ENCODE data around the gene ISX. TPM values are rescaled to one million over a fixed set of nuclear protein-coding genes. Genes with fewer than 3 reads are reported as not detected.
A peak's percentile ranks its signal among the peaks of the same experiment; 100 is the strongest.
"Not testable (repeated sequence)": the region's sequence is repeated elsewhere in the genome, so short reads cannot be mapped to it uniquely, and the experiment has no call there.

The ISX gene
- total RNA-seq, 2 experiments from 2014 or later = not detected

- intact Hi-C loops (cut with micrococcal nuclease) = no loop called here
- no peak for ATAC-seq
- no peaks in the 10 kb centered on the region for H3K4me1 Mint-ChIP-seq (ENCODE audit: low read depth)
- H3K27me3 Mint-ChIP-seq = peaks cover 25% of the 10 kb centered on the region
- no peak overlapping the region for H3K27ac Mint-ChIP-seq
- no peak for DNase-seq
- H3K4me3 Mint-ChIP-seq = no peak overlapping the region
- no peaks in the 10 kb centered on the region for H3K36me3 Mint-ChIP-seq (ENCODE audit: low read depth)
- CTCF ChIA-PET = interaction anchor here (0.6 to 1.1 kb wide), 2 partner anchors 21 to 209 kb away, joined by 3 read pairs; no protein-coding TSS in a partner anchor
- H3K9me3 Mint-ChIP-seq = no peaks in the 10 kb centered on the region
- POLR2A ChIA-PET = no interaction called here
- TF ChIP-seq, protein P1, sequence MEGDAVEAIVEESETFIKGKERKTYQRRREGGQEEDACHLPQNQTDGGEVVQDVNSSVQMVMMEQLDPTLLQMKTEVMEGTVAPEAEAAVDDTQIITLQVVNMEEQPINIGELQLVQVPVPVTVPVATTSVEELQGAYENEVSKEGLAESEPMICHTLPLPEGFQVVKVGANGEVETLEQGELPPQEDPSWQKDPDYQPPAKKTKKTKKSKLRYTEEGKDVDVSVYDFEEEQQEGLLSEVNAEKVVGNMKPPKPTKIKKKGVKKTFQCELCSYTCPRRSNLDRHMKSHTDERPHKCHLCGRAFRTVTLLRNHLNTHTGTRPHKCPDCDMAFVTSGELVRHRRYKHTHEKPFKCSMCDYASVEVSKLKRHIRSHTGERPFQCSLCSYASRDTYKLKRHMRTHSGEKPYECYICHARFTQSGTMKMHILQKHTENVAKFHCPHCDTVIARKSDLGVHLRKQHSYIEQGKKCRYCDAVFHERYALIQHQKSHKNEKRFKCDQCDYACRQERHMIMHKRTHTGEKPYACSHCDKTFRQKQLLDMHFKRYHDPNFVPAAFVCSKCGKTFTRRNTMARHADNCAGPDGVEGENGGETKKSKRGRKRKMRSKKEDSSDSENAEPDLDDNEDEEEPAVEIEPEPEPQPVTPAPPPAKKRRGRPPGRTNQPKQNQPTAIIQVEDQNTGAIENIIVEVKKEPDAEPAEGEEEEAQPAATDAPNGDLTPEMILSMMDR (IDR thresholded peaks at IDR 0.05) = no peak
These were observed 43.7 kb upstream of the ISX start for GRCh38 chr22:35022291-35022690.

GRCh38 chr22:35023692-35024363, 42.1 kb upstream of the ISX start:
- intact Hi-C loops (cut with micrococcal nuclease) = no loop called here
- ATAC-seq (peak; percentile 55), DNase-seq (peak; percentile 75)
- CTCF ChIA-PET = interaction anchor here (0.6 to 1.8 kb wide), 8 partner anchors 11 to 609 kb away, joined by 3 to 7 read pairs (median 4); no protein-coding TSS in a partner anchor
- no peaks in the 10 kb centered on the region for H3K4me1 Mint-ChIP-seq (ENCODE audit: low read depth)
- TF ChIP-seq, protein P1 (IDR thresholded peaks at IDR 0.05) = peak; percentile 95
- H3K36me3 Mint-ChIP-seq (ENCODE audit: low read depth) = no peaks in the 10 kb centered on the region
- H3K9me3 Mint-ChIP-seq = no peaks in the 10 kb centered on the region
- H3K4me3 Mint-ChIP-seq = no peak overlapping the region
- POLR2A ChIA-PET = no interaction called here
- H3K27ac Mint-ChIP-seq = no peak overlapping the region
- H3K27me3 Mint-ChIP-seq = peaks cover 37% of the 10 kb centered on the region

DNA sequence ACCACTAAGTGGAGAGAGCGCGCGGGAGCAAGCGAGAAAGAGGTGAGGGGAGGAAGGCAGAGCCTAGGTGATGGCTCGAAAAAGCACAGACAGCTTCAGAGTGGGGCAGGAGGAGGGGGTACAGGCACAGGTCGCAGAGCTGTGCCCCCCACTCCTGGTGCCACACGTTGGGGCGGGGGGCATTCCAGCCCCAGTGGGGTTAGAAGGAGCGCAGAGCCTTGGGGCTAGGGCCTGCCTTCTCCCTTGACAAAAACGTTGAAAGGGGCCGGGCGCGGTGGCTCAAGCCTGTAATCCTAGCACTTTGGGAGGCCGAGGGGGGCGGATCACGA, 41.6 kb upstream of the ISX start:
- TF ChIP-seq, protein P1 (IDR thresholded peaks at IDR 0.05) = no peak
- ChIA-PET CTCF (interaction anchor here (0.6 to 1.8 kb wide), 6 partner anchors 11 to 264 kb away, joined by 3 to 7 read pairs (median 4); no protein-coding TSS in a partner anchor), POLR2A (no interaction called here)
- no peak for DNase-seq
- H3K36me3 Mint-ChIP-seq (ENCODE audit: low read depth) = no peaks in the 10 kb centered on the region
- intact Hi-C loops (cut with micrococcal nuclease) = no loop called here
- no peak overlapping the region for H3K4me3 Mint-ChIP-seq
- H3K27ac Mint-ChIP-seq = no peak overlapping the region
- ATAC-seq = no peak
- H3K9me3 Mint-ChIP-seq = no peaks in the 10 kb centered on the region
- no peaks in the 10 kb centered on the region for H3K4me1 Mint-ChIP-seq (ENCODE audit: low read depth)
- H3K27me3 Mint-ChIP-seq = peaks cover 39% of the 10 kb centered on the region

GRCh38 chr22:35030112-35030511, 35.8 kb upstream of the ISX start:
- POLR2A ChIA-PET; ATAC-seq; H3K4me3 Mint-ChIP-seq; DNase-seq; H3K4me1 Mint-ChIP-seq (ENCODE audit: low read depth); H3K27ac Mint-ChIP-seq; CTCF ChIA-PET; intact Hi-C loops (cut with micrococcal nuclease); H3K36me3 Mint-ChIP-seq (ENCODE audit: low read depth); H3K9me3 Mint-ChIP-seq: not testable (repeated sequence)
- H3K27me3 Mint-ChIP-seq = peaks cover 36% of the 10 kb centered on the region

GRCh38 chr22:35032571-35032970, 33.4 kb upstream of the ISX start:
- TF ChIP-seq, protein P1 (IDR thresholded peaks at IDR 0.05) = no peak
- Mint-ChIP-seq H3K4me1 (ENCODE audit: low read depth) (no peaks in the 10 kb centered on the region), H3K36me3 (ENCODE audit: low read depth) (no peaks in the 10 kb centered on the region), H3K27ac (no peak overlapping the region), H3K4me3 (no peak overlapping the region), H3K27me3 (peaks cover 18% of the 10 kb centered on the region), H3K9me3 (no peaks in the 10 kb centered on the region)
- ChIA-PET POLR2A (no interaction called here), CTCF (no interaction called here)
- ATAC-seq (no peak), DNase-seq (no peak)
- intact Hi-C loops (cut with micrococcal nuclease) = no loop called here

Measured in activated CD8-positive, alpha-beta T cell treated with anti-CD3 and anti-CD28 coated beads for 36 hours (primary cell).